LNCaP clone FGC (cell line): ENCODE data around the gene PDHX.

ENCODE experiments used
- DNase-seq: peaks from one replicate; pipeline ENCODE4 v3.0.0-alpha.2; 2011; ENCODE audit warnings: low read depth
- H3K4me3 ChIP-seq: 2 replicates; pipeline ENCODE4 v1.5.1; 2011; ENCODE audit warnings: mild to moderate bottlenecking, low read depth, low read length, control low read depth
- CTCF ChIP-seq: IDR thresholded peaks from 2 replicates; pipeline ENCODE4 v1.5.1; 2012; ENCODE audit warnings: mild to moderate bottlenecking; ENCODE audit not compliant: control insufficient read depth, insufficient read depth; ENCODE audit errors: extremely low read depth

Gene PDHX

GRCh38 chr11:34986883-34987520, 70.6 kb downstream of the PDHX start:
- no peak overlapping the region for H3K4me3 ChIP-seq
- no peak for TF ChIP-seq CTCF
- DNase-seq, result no peak

GRCh38 chr11:34987617-34988016, 71.2 kb downstream of the PDHX start:
- DNase-seq, result no peak
- no peak for TF ChIP-seq CTCF
- H3K4me3 ChIP-seq, result no peak overlapping the region

GRCh38 chr11:34988294-34989255, 72.2 kb downstream of the PDHX start:
- no peak for TF ChIP-seq CTCF
- H3K4me3 ChIP-seq, result no peak overlapping the region
- no peak for DNase-seq

- no peak overlapping the region for H3K4me3 ChIP-seq
- no peak for TF ChIP-seq CTCF
- DNase-seq, result no peak
Observed at GRCh38 chr11:34990916-34991315, 74.5 kb downstream of the PDHX start.

GRCh38 chr11:34994854-34995253, 78.4 kb downstream of the PDHX start:
- DNase-seq, result no peak
- no peak for TF ChIP-seq CTCF
- no peak overlapping the region for H3K4me3 ChIP-seq

GRCh38 chr11:34996958-34997357, 80.5 kb downstream of the PDHX start:
- DNase-seq, result no peak
- no peak for TF ChIP-seq CTCF
- no peak overlapping the region for H3K4me3 ChIP-seq
